ENCODE results near the gene KLRG1. TPM values are rescaled to one million over a fixed set of nuclear protein-coding genes. Genes with fewer than 3 reads are reported as not detected.

KLRG1 gene
- total and polyA plus RNA-seq, 7 donors = 1.0 to 11.9 (median 2.2) TPM

GRCh38 chr12:8996682-8997405 is 7.5 kb downstream of the KLRG1 start:
- ATAC-seq (no peak), DNase-seq (no peak)
- Histone ChIP-seq H3K27me3 (ENCODE audit: insufficient read depth in 3 of 3, low read length in 2 of 3) (no peaks in the 10 kb centered on the region), H3K36me3 (ENCODE audit: insufficient read depth in 1 of 2, low read depth in 1 of 2) (no peaks in the 10 kb centered on the region), H3K4me3 (no peak overlapping the region), H3K9me3 (no peaks in the 10 kb centered on the region), H3K4me1 (no peaks in the 10 kb centered on the region), H3K27ac (no peak overlapping the region)
- no peak for TF ChIP-seq CTCF (IDR thresholded peaks at IDR 0.05)
- 67 to 84% (median 76%) methylated on average over 5 of the region's 5 CpGs for WGBS, 3 donors
- intact Hi-C loops (cut with DNase I) = no loop called here

- 94 to 98% (median 94%) methylated on average over 4 of the region's 4 CpGs for WGBS, 3 donors
- Histone ChIP-seq H3K4me3 (no peak overlapping the region), H3K27me3 (ENCODE audit: insufficient read depth in 3 of 3, low read length in 2 of 3) (no peaks in the 10 kb centered on the region), H3K4me1 (no peaks in the 10 kb centered on the region), H3K36me3 (ENCODE audit: insufficient read depth in 1 of 2, low read depth in 1 of 2) (no peaks in the 10 kb centered on the region), H3K27ac (no peak overlapping the region), H3K9me3 (no peaks in the 10 kb centered on the region)
- no peak for DNase-seq
- no peak for ATAC-seq
- TF ChIP-seq CTCF (IDR thresholded peaks at IDR 0.05) = no peak
- intact Hi-C loops (cut with DNase I) = no loop called here
Measured at GRCh38 chr12:9001233-9001632, 11.9 kb downstream of the KLRG1 start.

- no peaks in the 10 kb centered on the region for H3K36me3 ChIP-seq (ENCODE audit: insufficient read depth in 1 of 2, low read depth in 1 of 2)
- ATAC-seq = no peak
- DNase-seq = no peak
- no peak for TF ChIP-seq CTCF (IDR thresholded peaks at IDR 0.05)
- H3K27ac ChIP-seq = no peak overlapping the region
- H3K4me1 ChIP-seq = no peaks in the 10 kb centered on the region
- no peaks in the 10 kb centered on the region for H3K27me3 ChIP-seq (ENCODE audit: insufficient read depth in 3 of 3, low read length in 2 of 3)
- H3K9me3 ChIP-seq = no peaks in the 10 kb centered on the region
- intact Hi-C loops (cut with DNase I) = no loop called here
- no peak overlapping the region for H3K4me3 ChIP-seq
Measured at GRCh38 chr12:9002335-9002734, 13.0 kb downstream of the KLRG1 start.

DNA sequence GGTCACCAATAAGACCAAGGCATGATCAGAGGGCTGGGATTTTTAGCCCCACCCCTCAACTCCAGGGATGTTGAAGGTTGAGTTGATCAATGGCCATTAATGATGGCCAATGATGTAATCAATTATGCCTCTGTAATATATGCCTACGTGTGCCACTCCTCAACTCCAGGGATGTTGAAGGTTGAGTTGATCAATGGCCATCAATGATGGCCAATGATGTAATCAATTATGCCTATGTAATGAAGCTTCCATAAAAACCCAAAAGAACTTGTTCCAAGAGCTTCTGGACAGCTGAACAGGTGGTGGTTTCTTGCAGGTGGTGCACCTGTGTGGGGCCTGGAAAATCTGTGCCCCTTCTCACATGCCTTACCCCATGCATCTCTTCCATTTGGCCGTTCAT is 33.2 kb downstream of the KLRG1 start:
- no peaks in the 10 kb centered on the region for H3K4me1 ChIP-seq
- TF ChIP-seq CTCF (IDR thresholded peaks at IDR 0.05) = no peak
- ATAC-seq (no peak), DNase-seq (no peak)
- H3K4me3 ChIP-seq = no peak overlapping the region
- peaks cover 8% of the 10 kb centered on the region for H3K9me3 ChIP-seq
- H3K27me3 ChIP-seq (ENCODE audit: insufficient read depth in 3 of 3, low read length in 2 of 3) = no peaks in the 10 kb centered on the region
- intact Hi-C loops (cut with DNase I) = no loop called here
- 86 to 92% (median 86%) methylated on average over 2 of the region's 2 CpGs for WGBS, 3 donors
- H3K27ac ChIP-seq = no peak overlapping the region
- no peaks in the 10 kb centered on the region for H3K36me3 ChIP-seq (ENCODE audit: insufficient read depth in 1 of 2, low read depth in 1 of 2)

GRCh38 chr12:9024512-9024911 is 35.2 kb downstream of the KLRG1 start:
- DNase-seq (no peak), ATAC-seq (no peak)
- 94 to 98% (median 95%) methylated on average over 2 of the region's 2 CpGs for WGBS, 3 donors
- no peak overlapping the region for H3K4me3 ChIP-seq
- no peak overlapping the region for H3K27ac ChIP-seq
- no peaks in the 10 kb centered on the region for H3K36me3 ChIP-seq (ENCODE audit: insufficient read depth in 1 of 2, low read depth in 1 of 2)
- no peaks in the 10 kb centered on the region for H3K9me3 ChIP-seq
- no peaks in the 10 kb centered on the region for H3K27me3 ChIP-seq (ENCODE audit: insufficient read depth in 3 of 3, low read length in 2 of 3)
- H3K4me1 ChIP-seq = no peaks in the 10 kb centered on the region
- TF ChIP-seq CTCF (IDR thresholded peaks at IDR 0.05) = no peak
- intact Hi-C loops (cut with DNase I) = no loop called here
